Bronchial epithelial cell (primary cell): ENCODE data around the gene NOXA1. TPM values are rescaled to one million over a fixed set of nuclear protein-coding genes. Genes with fewer than 3 reads are reported as not detected.
"Not testable (repeated sequence)": the region's sequence is repeated elsewhere in the genome, so short reads cannot be mapped to it uniquely, and the experiment has no call there.

Source experiments
- DNase-seq: peaks from one replicate; pipeline ENCODE4 v3.0.0-alpha.2; 2010; ENCODE audit warnings: low read depth
- FAIRE-seq: peaks from 2 replicates; lab custom pipeline; 2011; peaks lifted over from hg19 to GRCh38; lab: Jason Lieb, UNC
- H3K27me3 ChIP-seq: 2 replicates; pipeline ENCODE4 v1.5.1; 2011; ENCODE audit warnings: low read length; ENCODE audit not compliant: control insufficient read depth, insufficient read depth
- H3K36me3 ChIP-seq: 2 replicates; pipeline ENCODE4 v1.5.1; 2011; ENCODE audit warnings: low read length; ENCODE audit not compliant: control insufficient read depth, insufficient read depth
- H3K4me3 ChIP-seq: 2 replicates; pipeline ENCODE4 v1.5.1; 2011; ENCODE audit warnings: mild to moderate bottlenecking, low read depth, low read length, control low read depth
- total RNA-seq: library from RNA; depleted of rRNA; stranded (reverse); fragments of >200 nt; gene quantifications from 2 replicates; pipeline ENCODE4 v1.2.1, GENCODE V29; 2014
- TF ChIP-seq, protein P1 (sequence below): IDR thresholded peaks from 2 replicates; pipeline ENCODE4 v1.5.1; 2011; ENCODE audit warnings: mild to moderate bottlenecking, moderate library complexity, low read length, control low read depth, inconsistent platforms; ENCODE audit not compliant: insufficient read depth, severe bottlenecking

The NOXA1 gene, protein sequence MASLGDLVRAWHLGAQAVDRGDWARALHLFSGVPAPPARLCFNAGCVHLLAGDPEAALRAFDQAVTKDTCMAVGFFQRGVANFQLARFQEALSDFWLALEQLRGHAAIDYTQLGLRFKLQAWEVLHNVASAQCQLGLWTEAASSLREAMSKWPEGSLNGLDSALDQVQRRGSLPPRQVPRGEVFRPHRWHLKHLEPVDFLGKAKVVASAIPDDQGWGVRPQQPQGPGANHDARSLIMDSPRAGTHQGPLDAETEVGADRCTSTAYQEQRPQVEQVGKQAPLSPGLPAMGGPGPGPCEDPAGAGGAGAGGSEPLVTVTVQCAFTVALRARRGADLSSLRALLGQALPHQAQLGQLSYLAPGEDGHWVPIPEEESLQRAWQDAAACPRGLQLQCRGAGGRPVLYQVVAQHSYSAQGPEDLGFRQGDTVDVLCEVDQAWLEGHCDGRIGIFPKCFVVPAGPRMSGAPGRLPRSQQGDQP
- 0.53 and 2.3 TPM in 2 replicates for total RNA-seq

DNA sequence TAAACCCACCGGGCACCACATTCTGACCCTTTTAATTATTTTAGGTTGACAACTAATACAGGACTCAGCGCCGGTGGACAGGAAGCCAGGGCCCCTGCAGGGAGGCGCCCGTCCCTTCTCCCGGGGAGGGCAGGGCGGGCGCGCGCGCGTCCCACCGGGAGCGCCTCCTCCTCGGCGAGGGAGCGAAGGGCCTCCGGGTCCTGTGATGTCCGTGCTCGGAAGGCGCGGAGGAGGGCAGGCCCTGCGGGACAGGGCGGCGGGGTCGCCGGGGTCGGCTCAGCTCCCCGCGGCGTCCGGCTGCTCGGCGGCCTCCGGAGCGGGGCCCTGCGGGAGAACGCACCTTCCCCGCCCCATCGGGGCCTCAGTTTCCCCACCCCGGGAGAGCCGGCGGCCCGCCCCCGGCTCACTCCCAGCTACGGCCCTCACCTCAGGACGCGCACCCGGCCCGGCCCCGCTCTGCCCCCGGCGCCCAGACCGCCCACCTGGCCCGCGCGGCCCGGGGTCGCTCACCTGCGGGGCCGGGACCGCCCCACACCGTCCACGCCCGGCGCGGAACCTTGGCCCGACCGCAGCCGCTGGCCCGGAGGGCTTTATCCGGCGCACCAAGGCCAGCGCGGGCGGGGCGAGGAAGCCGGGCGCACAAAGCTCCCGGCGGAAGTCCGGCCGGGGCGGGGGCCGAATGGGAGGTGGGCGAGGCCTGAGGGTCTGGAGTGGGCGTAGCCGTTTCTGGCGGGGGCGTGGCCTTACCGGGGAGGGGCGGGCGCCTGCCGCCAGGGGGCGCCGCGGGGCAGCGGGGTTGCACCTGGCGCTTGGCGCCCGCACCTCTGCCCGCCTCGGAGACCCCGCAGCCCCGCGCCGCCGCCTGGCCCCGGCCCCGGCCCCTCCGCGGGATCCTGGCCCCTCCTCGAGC is at the start of gene NOXA1, which contains the start of gene EXD3:
NOXA1 (plus strand) TSS at position 790 of the 910 bp plus-strand sequence. CDS start 137 bp downstream, outside the sequence.
EXD3 (minus strand) TSS at position 559 of the 910 bp plus-strand sequence. CDS start 27,805 bp downstream, outside the sequence.
- peak; percentile 59 for DNase-seq
- Histone ChIP-seq H3K4me3 (peak within 1 kb of the TSS; percentile 68), H3K36me3 (no peaks in the 10 kb centered on the region), H3K27me3 (no peaks in the 10 kb centered on the region)
- TF ChIP-seq, protein P1, sequence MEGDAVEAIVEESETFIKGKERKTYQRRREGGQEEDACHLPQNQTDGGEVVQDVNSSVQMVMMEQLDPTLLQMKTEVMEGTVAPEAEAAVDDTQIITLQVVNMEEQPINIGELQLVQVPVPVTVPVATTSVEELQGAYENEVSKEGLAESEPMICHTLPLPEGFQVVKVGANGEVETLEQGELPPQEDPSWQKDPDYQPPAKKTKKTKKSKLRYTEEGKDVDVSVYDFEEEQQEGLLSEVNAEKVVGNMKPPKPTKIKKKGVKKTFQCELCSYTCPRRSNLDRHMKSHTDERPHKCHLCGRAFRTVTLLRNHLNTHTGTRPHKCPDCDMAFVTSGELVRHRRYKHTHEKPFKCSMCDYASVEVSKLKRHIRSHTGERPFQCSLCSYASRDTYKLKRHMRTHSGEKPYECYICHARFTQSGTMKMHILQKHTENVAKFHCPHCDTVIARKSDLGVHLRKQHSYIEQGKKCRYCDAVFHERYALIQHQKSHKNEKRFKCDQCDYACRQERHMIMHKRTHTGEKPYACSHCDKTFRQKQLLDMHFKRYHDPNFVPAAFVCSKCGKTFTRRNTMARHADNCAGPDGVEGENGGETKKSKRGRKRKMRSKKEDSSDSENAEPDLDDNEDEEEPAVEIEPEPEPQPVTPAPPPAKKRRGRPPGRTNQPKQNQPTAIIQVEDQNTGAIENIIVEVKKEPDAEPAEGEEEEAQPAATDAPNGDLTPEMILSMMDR: peak; percentile 78
- FAIRE-seq: no peak

DNA sequence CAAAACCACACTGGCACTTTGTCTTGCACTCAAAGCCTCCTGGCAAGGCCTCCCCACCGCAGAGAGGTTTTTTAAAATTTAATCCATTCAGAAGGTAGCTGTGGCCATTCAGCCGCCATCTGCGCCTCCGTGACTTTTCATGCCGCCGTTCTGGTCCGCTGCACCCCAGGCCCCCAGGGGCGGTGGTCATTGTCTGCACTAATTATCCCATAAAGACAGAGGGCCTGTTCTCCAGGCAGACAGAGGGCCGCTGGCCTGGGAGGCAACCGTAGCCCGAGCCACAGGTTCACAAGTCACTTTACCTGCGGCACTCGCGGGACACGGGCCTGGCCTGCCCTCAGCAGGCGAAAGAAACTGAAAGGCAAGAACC is 49.6 kb upstream of the NOXA1 start:
- no peaks in the 10 kb centered on the region for H3K27me3 ChIP-seq
- FAIRE-seq (no peak), DNase-seq (no peak)
- TF ChIP-seq, protein P1: no peak
- H3K4me3 ChIP-seq: no peak overlapping the region
- no peaks in the 10 kb centered on the region for H3K36me3 ChIP-seq

DNA sequence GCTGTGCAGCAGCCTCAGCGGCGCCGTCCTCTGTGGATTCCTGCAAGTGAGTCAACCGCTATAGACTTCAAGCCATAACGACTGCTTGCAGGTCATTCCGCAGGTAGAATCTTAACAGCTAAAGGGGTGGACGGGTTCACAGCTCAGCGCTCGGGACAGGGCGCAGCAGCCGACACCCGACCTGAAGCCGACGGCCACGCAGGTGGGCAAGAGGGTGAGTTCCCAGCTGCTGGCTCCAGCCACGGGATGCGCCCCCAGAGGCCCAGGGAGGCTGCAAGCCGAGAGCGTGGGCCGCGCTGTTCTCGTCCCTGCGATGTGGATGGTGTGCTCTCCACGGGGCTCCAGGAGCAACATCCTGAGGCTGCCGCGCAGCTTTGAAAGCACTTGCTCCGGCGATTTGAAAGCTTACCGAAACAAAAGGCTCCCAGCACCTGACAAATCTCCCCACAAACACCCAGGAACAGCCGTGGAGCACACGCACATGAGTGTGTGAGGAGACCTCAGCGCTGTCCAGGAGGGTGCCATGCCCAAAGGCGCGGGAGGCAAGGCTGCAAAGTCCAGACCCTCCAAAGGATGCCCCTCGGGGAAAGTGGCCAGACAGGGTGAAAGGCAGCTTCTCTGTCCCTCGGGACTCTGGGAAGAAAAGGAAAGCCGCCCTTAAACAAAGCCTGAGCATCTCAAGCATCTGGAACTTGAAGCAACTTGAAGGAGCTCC is 48.9 kb upstream of the NOXA1 start:
- no peaks in the 10 kb centered on the region for H3K27me3 ChIP-seq
- TF ChIP-seq, protein P1: no peak
- H3K36me3 ChIP-seq: no peaks in the 10 kb centered on the region
- DNase-seq (no peak), FAIRE-seq (no peak)
- H3K4me3 ChIP-seq: no peak overlapping the region

GRCh38 chr9:137375321-137376058 is 47.7 kb upstream of the NOXA1 start:
- no peak for FAIRE-seq
- Histone ChIP-seq H3K4me3 (no peak overlapping the region), H3K27me3 (no peaks in the 10 kb centered on the region), H3K36me3 (no peaks in the 10 kb centered on the region)
- TF ChIP-seq, protein P1: no peak
- DNase-seq: no peak

DNA sequence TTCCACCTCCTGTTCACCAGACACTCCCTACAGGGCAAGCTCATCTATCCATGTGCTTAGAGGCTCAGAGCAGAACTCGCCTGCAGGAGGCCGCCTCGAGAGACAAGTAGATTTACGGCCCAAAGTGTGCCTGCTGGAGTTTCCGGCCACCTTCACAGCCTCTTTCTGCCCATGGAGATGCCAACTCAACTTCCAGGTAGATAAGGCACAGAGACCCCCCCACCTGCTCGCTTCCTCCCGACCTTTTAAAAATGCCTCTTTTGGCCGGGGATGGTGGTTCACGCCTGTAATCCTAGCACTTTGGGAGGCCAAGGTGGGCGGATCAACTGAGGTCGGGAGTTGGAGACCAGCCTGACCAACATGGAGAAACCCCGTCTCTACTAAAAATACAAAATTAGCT is 46.8 kb upstream of the NOXA1 start:
- FAIRE-seq (no peak), DNase-seq (no peak)
- Histone ChIP-seq H3K4me3 (no peak overlapping the region), H3K36me3 (no peaks in the 10 kb centered on the region), H3K27me3 (no peaks in the 10 kb centered on the region)
- TF ChIP-seq, protein P1: no peak

GRCh38 chr9:137378688-137379410 is 44.3 kb upstream of the NOXA1 start:
- DNase-seq, H3K27me3 ChIP-seq, H3K36me3 ChIP-seq, H3K4me3 ChIP-seq: not testable (repeated sequence)
- FAIRE-seq: peak; percentile 77
